Measurements from ENCODE around the gene CDS1.

DNA sequence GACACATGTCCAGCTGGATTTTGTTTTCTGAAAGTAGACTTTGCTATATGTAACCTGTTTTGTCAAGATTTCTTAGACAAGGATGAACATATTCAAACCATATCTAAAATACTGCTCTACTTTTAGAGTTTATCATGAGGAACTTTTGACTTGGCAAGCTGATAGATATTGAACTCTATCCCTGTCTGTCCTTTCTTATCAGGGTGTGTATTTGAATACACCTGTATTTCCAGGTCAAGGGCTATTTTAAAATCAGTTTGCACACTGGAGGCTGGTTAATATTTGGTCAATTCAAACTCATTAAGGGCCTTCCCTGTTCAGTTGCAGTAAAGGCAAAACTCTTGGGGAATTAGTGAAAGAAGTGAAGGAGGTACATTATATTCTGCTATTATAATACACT lies 2.3 kb downstream of the CDS1 start:
- TF ChIP-seq POLR2A (IDR thresholded peaks at IDR 0.05) (no peak), POLR2AphosphoS5 (IDR thresholded peaks at IDR 0.05) (no peak)
- TF ChIP-seq, protein P1, sequence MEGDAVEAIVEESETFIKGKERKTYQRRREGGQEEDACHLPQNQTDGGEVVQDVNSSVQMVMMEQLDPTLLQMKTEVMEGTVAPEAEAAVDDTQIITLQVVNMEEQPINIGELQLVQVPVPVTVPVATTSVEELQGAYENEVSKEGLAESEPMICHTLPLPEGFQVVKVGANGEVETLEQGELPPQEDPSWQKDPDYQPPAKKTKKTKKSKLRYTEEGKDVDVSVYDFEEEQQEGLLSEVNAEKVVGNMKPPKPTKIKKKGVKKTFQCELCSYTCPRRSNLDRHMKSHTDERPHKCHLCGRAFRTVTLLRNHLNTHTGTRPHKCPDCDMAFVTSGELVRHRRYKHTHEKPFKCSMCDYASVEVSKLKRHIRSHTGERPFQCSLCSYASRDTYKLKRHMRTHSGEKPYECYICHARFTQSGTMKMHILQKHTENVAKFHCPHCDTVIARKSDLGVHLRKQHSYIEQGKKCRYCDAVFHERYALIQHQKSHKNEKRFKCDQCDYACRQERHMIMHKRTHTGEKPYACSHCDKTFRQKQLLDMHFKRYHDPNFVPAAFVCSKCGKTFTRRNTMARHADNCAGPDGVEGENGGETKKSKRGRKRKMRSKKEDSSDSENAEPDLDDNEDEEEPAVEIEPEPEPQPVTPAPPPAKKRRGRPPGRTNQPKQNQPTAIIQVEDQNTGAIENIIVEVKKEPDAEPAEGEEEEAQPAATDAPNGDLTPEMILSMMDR (IDR thresholded peaks at IDR 0.05) = no peak

Data from prostate gland (tissue), 2 donors.